Nephron (organoid): ENCODE measurements around the gene STARD3.

Experiments
- H3K27ac Mint-ChIP-seq, 3 experiments: 2 replicates each; pipeline ENCODE4 v1.8.0; 2020; ENCODE audit warnings: mixed read lengths in 3 of 3, mild to moderate bottlenecking in 2 of 3, moderate library complexity in 1 of 3
- H3K27me3 Mint-ChIP-seq: 2 replicates; pipeline ENCODE4 v1.8.0; 2021; ENCODE audit warnings: low read depth, mild to moderate bottlenecking, moderate library complexity, mixed read lengths
- H3K36me3 Mint-ChIP-seq: 2 replicates; pipeline ENCODE4 v1.8.0; 2020; ENCODE audit warnings: low read depth, mixed read lengths
- H3K4me1 Mint-ChIP-seq: 2 replicates; pipeline ENCODE4 v1.8.0; 2020; ENCODE audit warnings: mixed read lengths
- H3K4me3 Mint-ChIP-seq, 3 experiments: 2 replicates each; pipeline ENCODE4 v1.8.0; 2020; ENCODE audit warnings: mild to moderate bottlenecking in 3 of 3, mixed read lengths in 3 of 3, moderate library complexity in 2 of 3
- H3K9me3 Mint-ChIP-seq: 2 replicates; pipeline ENCODE4 v1.8.0; 2020; ENCODE audit warnings: mixed read lengths
- CTCF ChIP-seq, 3 experiments: fragments of 200-600 bp; sonication (generic); IDR thresholded peaks; one replicate each; pipeline ENCODE4 v1.5.0; 2021; ENCODE audit warnings: antibody characterized with exemption in 3 of 3; ENCODE audit not compliant: unreplicated experiment in 3 of 3

The STARD3 gene

DNA sequence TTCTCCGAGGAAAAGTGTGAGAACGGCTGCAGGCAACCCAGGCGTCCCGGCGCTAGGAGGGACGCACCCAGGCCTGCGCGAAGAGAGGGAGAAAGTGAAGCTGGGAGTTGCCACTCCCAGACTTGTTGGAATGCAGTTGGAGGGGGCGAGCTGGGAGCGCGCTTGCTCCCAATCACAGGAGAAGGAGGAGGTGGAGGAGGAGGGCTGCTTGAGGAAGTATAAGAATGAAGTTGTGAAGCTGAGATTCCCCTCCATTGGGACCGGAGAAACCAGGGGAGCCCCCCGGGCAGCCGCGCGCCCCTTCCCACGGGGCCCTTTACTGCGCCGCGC lies 62.8 kb downstream of the STARD3 start, which contains the start of gene ERBB2:
Gene ERBB2 (plus strand): TSS at position 247 of the 330 bp plus-strand sequence. CDS start 175 bp downstream, outside the sequence.
- peak within 1 kb of the TSS; percentile 90 to 98 (median 97) for H3K4me3 Mint-ChIP-seq
- no peaks in the 10 kb centered on the region for H3K9me3 Mint-ChIP-seq
- H3K27ac Mint-ChIP-seq: peak within 1 kb of the TSS; percentile 95 to 98 (median 97)
- peaks cover 5% of the 10 kb centered on the region for H3K27me3 Mint-ChIP-seq
- peaks cover 4% of the 10 kb centered on the region for H3K36me3 Mint-ChIP-seq
- peaks cover 36% of the 10 kb centered on the region for H3K4me1 Mint-ChIP-seq
- no peak for TF ChIP-seq CTCF (IDR thresholded peaks at IDR 0.05; ENCODE audit: unreplicated experiment in 3 of 3)

GRCh38 chr17:39700148-39700987 lies 63.4 kb downstream of the STARD3 start:
- H3K36me3 Mint-ChIP-seq: peaks cover 4% of the 10 kb centered on the region
- H3K9me3 Mint-ChIP-seq: no peaks in the 10 kb centered on the region
- H3K4me3 Mint-ChIP-seq: peak overlapping the region; percentile 90 to 98 (median 97)
- peak overlapping the region; percentile 95 to 98 (median 97) for H3K27ac Mint-ChIP-seq
- H3K4me1 Mint-ChIP-seq: peaks cover 42% of the 10 kb centered on the region
- peaks cover 5% of the 10 kb centered on the region for H3K27me3 Mint-ChIP-seq
- no peak for TF ChIP-seq CTCF (IDR thresholded peaks at IDR 0.05; ENCODE audit: unreplicated experiment in 3 of 3)

DNA sequence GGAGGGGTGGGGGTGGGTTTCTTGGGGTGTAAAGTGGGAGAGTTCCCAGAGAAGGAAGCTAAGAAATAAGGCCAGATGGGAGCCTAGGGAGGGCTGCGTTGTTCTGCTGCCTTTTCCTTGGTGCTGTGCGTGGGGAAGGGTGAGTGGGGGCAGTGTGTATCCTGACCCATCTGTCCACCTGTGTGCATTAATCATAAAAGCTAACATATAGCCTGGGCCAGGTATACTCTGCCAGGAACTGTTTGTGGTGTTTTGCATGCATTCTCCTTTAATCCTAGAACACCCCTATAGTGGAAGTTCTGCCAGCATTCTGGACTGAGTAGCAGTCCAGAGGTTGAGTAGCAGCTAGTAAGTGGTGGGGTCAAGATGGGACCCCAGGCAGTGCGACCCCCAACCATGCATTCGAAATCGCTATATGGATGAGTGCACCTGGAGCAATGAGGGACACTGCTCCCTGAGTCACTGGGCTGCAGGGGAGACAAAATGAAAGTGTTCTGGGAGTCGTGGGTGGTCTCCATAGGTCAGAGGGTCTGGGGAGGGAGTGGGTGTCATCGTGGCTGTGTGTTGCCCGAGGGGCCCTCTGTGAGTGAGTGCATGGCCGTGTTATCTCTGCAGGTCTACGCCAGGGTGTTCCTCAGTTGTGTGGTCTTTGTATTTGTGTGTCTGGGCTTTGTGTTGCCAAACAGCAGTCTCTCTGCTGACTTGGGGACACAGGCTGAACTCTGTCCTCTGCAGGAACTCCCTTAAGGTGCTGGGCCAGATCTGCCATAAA lies 64.3 kb downstream of the STARD3 start:
- peak overlapping the region; percentile 83 to 96 (median 94) for H3K27ac Mint-ChIP-seq
- H3K9me3 Mint-ChIP-seq: no peaks in the 10 kb centered on the region
- peak overlapping the region; percentile 90 to 98 (median 97) for H3K4me3 Mint-ChIP-seq
- no peaks in the 10 kb centered on the region for H3K27me3 Mint-ChIP-seq
- peaks cover 48% of the 10 kb centered on the region for H3K4me1 Mint-ChIP-seq
- peaks cover 4% of the 10 kb centered on the region for H3K36me3 Mint-ChIP-seq
- no peak for TF ChIP-seq CTCF (IDR thresholded peaks at IDR 0.05; ENCODE audit: unreplicated experiment in 3 of 3)

DNA sequence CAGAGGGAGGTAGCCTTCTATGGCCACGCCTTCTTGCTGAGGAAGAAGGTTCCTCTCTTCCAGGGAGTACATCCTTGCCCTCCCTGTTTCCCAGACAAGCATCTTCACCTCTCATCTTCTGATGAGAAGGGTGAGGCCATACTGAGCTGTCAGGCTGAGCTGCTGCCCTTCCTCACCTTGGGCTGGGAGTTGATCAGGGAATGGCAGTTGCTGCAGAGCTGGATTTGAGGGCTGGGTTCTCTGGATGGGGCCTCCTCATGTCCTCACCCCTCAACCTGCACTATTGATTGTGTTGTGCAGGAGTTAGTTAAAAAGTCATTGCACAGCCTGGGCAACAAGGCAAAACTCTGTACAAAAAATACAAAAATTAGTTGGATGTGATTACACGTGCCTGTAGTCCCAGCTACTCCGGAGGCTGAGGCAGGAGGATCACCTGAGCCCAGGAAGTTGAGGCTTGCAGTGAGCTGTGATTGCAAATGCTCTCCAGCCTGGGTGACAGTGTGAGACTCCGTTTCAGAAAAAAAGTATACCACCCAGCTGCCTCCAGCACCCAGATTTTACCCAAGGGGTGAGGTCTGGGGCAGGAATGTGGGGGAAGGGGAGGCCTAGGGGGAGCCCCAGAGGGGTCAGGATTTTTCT lies 65.0 kb downstream of the STARD3 start:
- Mint-ChIP-seq H3K27ac (peak overlapping the region; percentile 83 to 96 (median 94)), H3K36me3 (peaks cover 4% of the 10 kb centered on the region), H3K4me1 (peaks cover 49% of the 10 kb centered on the region), H3K27me3 (no peaks in the 10 kb centered on the region), H3K4me3 (peak overlapping the region; percentile 90 to 98 (median 97)), H3K9me3 (no peaks in the 10 kb centered on the region)
- no peak for TF ChIP-seq CTCF (IDR thresholded peaks at IDR 0.05; ENCODE audit: unreplicated experiment in 3 of 3)

GRCh38 chr17:39702901-39703893 lies 66.3 kb downstream of the STARD3 start:
- Mint-ChIP-seq H3K4me1 (peaks cover 54% of the 10 kb centered on the region), H3K4me3 (peak overlapping the region; percentile 90 to 98 (median 97)), H3K36me3 (peaks cover 13% of the 10 kb centered on the region), H3K27ac (peak overlapping the region; percentile 60 to 96 (median 83)), H3K9me3 (no peaks in the 10 kb centered on the region), H3K27me3 (no peaks in the 10 kb centered on the region)
- TF ChIP-seq CTCF (IDR thresholded peaks at IDR 0.05; ENCODE audit: unreplicated experiment in 3 of 3): no peak
